ENCODE results near the gene TRRAP.

TRRAP gene

DNA sequence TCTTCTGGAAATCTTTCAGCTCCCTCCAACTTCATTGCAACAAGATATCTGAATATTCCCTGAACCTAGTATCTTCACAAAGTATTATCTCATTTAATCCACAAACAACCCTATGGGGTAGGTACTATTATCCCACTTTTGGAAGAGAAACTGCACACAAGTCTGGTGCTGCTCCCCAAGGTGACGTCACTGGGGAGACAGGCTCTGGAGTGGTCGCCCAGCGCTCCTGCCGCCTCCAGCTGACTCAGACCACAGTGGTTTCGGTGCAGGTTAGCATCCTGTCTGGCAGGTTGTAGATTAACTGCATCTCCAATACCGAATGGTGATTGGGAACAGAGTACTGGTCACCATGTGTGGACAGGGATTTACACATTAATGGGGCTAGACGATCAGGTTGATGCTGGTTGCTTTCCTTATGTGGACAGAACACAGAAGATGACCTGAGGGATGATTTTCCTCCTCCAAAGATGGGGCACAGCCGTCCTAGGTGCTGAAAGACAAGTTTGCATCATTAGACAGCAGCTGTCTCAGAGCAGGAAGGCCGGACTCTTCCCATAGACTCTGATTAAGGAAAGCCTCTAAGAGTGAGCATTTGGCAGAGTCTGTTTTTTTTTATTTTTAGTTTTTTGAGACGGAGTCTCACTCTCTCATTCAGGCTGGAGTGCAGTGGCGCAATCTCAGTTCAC lies 128.6 kb downstream of the TRRAP start:
- Mint-ChIP-seq H3K9me3 (no peaks in the 10 kb centered on the region), H3K27me3 (no peaks in the 10 kb centered on the region), H3K27ac (peak overlapping the region in 1 of 2 donors; percentile 36), H3K4me1 (peaks cover 17% of the 10 kb centered on the region), H3K4me3 (no peak overlapping the region)
- DNase-seq (no peak), ATAC-seq (no peak)

DNA sequence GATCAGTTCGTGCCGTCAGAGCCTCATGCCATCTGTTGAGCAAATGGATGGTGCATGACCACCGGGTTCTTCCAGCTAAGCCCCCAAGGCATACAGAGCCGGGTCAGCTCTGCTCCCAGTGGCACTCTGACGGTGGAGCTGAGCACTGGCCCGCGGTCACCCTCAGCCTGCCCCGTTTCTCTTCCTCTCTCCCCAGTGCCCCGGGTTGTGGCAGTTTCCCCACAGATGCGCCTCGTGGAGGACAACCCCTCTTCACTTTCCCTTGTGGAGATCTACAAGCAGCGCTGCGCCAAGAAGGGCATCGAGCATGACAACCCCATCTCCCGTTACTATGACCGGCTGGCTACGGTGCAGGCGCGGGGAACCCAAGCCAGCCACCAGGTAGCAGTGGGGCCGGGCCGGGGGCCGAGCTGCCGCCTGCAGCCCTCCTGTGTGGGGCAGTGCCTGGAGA lies 129.9 kb downstream of the TRRAP start:
- ATAC-seq = no peak
- Mint-ChIP-seq H3K27me3 (no peaks in the 10 kb centered on the region), H3K4me1 (peaks cover 4% of the 10 kb centered on the region), H3K9me3 (no peaks in the 10 kb centered on the region), H3K27ac (peak overlapping the region in 1 of 2 donors; percentile 92), H3K4me3 (no peak overlapping the region)
- DNase-seq = no peak

DNA sequence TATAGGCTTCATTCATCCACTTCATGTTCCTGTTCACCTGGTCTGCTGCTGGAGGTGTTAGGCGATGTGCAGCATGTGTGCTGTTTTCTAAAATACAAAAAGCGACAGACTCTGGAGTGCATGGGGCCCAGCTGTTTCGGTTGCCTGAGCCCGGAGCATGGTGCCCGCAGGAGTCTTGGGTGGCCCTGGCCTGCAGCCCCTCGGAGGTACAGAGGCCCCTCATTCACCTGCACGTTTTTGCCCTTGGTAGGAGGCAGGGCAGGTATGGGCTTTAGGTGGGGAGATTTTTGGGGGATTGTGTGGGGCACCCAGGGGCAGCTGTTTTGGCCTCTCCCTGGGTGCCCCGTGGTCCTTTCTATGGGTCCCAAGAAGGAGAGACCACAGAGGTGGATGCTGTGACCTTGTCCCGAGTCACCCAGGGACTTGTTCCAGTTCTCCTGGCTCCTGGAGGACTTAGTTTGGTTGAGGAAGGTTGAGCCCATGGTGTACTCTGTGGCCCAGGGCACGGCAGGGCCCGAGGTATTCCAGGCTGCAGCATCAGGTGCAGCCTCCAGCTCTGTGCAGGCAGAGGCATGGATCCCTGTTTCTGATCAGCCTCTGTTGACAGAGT lies 130.7 kb downstream of the TRRAP start:
- Mint-ChIP-seq H3K27ac (peak overlapping the region in 1 of 2 donors; percentile 86), H3K9me3 (no peaks in the 10 kb centered on the region), H3K27me3 (no peaks in the 10 kb centered on the region), H3K4me3 (no peak overlapping the region), H3K4me1 (no peaks in the 10 kb centered on the region)
- ATAC-seq (no peak), DNase-seq (no peak)

- peaks cover 6% of the 10 kb centered on the region for H3K4me1 Mint-ChIP-seq
- DNase-seq (no peak), ATAC-seq (no peak)
- no peaks in the 10 kb centered on the region for H3K27me3 Mint-ChIP-seq
- no peaks in the 10 kb centered on the region for H3K9me3 Mint-ChIP-seq
- no peak overlapping the region for H3K4me3 Mint-ChIP-seq
- peak overlapping the region in 1 of 2 donors; percentile 67 for H3K27ac Mint-ChIP-seq
Measured at GRCh38 chr7:99010281-99010680, 131.9 kb downstream of the TRRAP start.

DNA sequence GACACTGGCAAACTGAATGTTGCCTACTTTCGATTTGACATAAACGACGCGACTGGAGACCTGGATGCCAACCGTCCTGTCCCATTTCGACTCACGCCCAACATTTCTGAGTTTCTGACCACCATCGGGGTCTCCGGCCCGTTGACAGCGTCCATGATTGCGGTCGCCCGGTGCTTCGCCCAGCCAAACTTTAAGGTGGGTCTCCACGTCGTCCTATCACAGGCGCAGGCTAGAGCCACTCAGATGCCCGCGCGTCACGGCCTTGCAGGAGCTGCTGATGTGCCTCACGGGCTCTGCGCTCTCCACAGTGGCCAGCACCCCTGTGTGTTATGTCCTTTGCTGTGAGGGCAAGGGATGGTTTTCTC lies 133.0 kb downstream of the TRRAP start:
- ATAC-seq = no peak
- H3K4me1 Mint-ChIP-seq = peaks cover 6% of the 10 kb centered on the region
- H3K27ac Mint-ChIP-seq = peak overlapping the region in 1 of 2 donors; percentile 74
- no peak overlapping the region for H3K4me3 Mint-ChIP-seq
- DNase-seq = no peak
- H3K9me3 Mint-ChIP-seq = no peaks in the 10 kb centered on the region
- no peaks in the 10 kb centered on the region for H3K27me3 Mint-ChIP-seq

DNA sequence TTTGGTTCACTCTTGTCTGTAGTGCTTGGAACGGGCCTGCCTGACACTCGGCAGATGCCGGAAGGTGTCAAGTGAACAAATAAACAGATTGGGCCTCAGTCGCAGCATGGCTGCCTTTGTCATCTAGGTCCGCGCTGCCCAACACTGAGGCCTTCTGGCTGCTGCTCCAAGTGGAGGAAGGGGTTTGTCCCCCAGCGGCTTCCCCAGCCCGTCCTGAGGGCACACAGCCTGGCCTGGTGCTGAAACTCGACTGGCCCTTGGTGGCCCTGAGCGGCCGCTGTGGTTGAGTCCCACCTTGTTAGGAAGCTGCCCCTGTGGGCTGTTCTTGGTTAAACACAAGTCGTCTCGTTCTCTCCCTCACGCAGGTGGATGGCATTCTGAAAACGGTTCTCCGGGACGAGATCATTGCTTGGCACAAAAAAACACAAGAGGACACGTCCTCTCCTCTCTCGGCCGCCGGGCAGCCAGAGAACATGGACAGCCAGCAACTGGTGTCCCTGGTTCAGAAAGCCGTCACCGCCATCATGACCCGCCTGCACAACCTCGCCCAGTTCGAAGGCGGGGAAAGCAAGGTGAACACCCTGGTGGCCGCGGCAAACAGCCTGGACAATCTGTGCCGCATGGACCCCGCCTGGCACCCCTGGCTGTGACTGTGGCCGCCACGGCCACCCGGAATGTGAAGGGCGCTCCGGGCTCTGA lies 133.5 kb downstream of the TRRAP start:
- no peaks in the 10 kb centered on the region for H3K27me3 Mint-ChIP-seq
- H3K9me3 Mint-ChIP-seq = no peaks in the 10 kb centered on the region
- no peak overlapping the region for H3K4me3 Mint-ChIP-seq
- peaks cover 11% of the 10 kb centered on the region for H3K4me1 Mint-ChIP-seq
- ATAC-seq (no peak), DNase-seq (no peak)
- peak overlapping the region; percentile 74 to 82 for H3K27ac Mint-ChIP-seq

GRCh38 chr7:99012722-99013121 lies 134.4 kb downstream of the TRRAP start:
- Mint-ChIP-seq H3K27me3 (no peaks in the 10 kb centered on the region), H3K27ac (no peak overlapping the region), H3K4me3 (no peak overlapping the region), H3K4me1 (peaks cover 12% of the 10 kb centered on the region), H3K9me3 (no peaks in the 10 kb centered on the region)
- ATAC-seq = no peak
- DNase-seq = no peak

DNA sequence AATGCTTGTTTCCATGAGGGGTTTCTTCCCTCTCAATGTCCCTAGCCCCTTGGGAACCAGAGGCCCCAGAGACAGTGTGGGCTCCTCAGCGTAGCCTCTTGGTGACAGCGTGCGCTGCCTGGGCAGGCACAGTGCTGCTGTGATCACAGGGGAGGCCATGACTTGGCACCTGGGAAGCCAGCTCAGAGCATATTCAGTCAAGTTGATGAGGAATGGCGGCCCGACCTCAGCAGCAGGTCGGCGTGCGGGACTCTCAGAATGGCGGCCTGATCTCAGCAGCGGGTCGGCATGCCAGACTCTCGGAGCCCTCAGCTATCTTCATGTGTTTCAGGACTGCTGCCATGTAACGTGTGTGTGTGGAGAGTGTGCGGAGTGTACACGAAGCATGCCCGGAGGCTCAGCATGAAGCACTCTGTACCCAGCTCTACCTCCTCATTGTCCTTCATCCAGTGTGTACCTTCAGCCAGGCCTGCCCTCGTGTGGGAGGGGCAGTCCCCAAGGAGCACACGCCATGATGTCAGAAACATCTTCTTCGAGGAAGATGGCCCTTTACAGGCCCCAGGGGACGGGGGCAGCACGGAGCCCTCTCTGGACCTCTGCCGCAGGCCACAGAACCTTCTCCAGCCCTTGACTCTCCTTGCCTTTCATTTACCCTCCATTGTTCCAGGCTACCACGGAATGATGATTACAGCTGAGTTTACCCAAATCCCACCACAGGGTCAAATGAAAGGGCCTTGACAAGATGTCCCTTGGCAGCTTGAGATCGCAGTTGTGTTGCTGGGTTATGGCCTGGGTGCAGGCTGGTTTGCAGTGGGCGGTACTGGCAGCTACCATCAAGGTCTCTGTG lies 135.2 kb downstream of the TRRAP start:
- peak overlapping the region in 1 of 2 donors; percentile 19 for H3K27ac Mint-ChIP-seq
- H3K27me3 Mint-ChIP-seq = no peaks in the 10 kb centered on the region
- DNase-seq = no peak

DNA sequence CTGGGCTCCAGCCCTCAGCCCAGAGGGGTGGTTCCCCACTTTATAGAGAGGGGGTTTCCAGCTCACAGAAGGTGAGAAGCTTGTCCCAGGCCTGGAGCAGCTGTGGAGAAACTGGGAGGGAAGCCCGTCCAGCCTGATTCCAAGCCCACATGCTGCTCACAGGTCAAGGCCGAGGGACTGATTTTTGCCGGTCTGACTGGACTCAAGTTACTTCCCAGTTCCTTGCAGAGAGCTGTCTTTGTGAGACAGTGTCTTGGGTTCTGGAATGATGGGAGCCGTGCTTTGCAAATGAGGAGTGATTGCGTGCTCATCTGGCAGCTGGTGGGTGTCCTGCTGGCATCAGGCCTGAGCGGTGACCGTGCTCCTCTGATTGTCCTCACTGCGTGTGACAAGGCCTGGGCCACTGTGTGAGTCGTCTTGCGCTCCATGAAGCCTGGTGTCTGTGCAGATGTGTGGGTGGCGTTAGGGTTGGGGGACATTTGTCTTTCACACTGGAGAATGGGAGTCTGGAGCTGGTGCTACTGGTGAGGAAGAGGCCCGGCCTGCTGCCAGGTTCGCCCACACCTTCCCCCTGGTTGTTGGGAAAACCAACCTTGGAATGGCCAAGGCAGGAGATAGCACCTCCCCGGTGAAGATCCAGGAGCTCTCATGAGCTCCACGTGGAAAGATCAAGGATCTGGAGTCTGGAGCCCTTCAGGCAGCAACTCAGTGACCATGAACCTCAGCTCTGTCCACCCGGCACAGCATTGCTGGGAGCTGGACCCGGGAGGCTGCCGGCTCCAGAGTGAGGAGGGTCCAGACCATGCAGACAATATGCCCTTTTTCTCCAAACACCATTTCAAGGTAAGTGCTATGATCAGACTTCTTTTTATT lies 136.0 kb downstream of the TRRAP start:
- peak; percentile 49 for ATAC-seq
- no peak for DNase-seq
- H3K27ac Mint-ChIP-seq = peak overlapping the region in 1 of 2 donors; percentile 34

More for the DNA sequence above, 135.2 kb downstream of the TRRAP start:
- Mint-ChIP-seq H3K4me3 (no peak overlapping the region), H3K9me3 (no peaks in the 10 kb centered on the region), H3K4me1 (peaks cover 12% of the 10 kb centered on the region)
- ATAC-seq = no peak

DNA sequence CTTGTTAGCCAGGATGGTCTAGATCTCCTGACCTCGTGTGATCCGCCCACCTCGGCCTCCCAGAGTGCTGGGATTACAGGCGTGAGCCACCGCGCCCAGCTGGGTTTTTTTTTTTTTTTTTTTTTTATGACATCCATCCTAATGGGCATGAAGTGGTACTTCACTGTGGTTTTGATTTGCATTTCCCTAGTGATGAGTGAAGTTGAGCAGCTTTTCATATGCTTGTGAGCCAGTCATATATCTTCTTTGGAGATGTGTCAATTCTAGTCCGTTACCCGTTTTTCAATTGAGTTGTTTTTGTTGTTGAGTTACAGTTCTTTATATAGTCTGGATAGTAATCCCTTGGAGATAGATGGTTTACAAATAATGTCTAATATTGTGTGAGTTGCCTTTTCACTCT lies 137.9 kb downstream of the TRRAP start:
- ATAC-seq (no peak), DNase-seq (no peak)
- H3K4me1 Mint-ChIP-seq = peaks cover 12% of the 10 kb centered on the region
- no peak overlapping the region for H3K27ac Mint-ChIP-seq
- H3K27me3 Mint-ChIP-seq = no peaks in the 10 kb centered on the region
- no peaks in the 10 kb centered on the region for H3K9me3 Mint-ChIP-seq
- no peak overlapping the region for H3K4me3 Mint-ChIP-seq

More for the DNA sequence above, 136.0 kb downstream of the TRRAP start:
- Mint-ChIP-seq H3K4me3 (no peak overlapping the region), H3K9me3 (no peaks in the 10 kb centered on the region), H3K27me3 (no peaks in the 10 kb centered on the region), H3K4me1 (peaks cover 12% of the 10 kb centered on the region)

DNA sequence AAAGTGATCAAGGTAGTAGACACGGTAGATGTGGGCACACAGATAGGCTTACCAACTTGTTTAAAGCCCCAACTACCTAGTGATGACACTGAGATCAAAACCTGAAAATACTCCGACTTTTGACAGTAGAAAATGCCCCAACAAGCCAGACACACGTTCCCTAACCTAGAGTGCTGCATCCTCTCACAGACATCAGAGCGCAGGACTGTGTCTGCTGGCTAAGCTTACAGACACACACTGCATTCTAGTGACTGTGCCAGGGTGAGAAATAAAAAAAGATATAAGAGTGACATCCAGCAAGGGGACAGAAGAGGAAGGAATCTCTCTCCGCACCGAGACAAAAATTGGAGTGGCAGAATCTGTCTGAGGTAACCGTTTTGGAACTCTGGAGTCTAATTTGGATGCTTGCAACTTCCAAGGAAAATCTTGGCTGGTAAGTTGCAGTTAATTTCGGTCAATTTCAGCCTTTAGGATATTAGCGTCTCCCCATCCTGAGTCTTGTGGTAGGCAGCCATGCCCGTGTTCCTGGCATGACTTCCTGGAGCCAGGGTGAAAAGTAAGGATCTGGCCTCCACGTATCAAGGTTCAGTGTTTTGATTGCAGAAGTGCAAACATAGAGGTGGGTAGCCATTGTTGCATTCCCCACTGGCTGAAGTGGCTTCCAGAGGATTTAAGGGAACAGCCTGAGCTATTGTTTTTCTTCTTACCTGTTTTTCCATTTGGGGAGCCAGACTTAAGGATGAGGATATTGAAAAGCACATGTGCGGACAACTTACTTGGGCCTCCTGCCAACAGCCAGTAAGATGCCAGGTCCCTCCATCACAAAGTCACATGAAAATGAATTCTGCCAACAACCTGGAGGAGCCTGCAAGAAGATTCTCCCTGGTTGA lies 141.4 kb downstream of the TRRAP start:
- ATAC-seq (no peak), DNase-seq (no peak)
- Mint-ChIP-seq H3K27ac (peak overlapping the region in 1 of 2 donors; percentile 40), H3K9me3 (no peaks in the 10 kb centered on the region), H3K4me1 (peaks cover 8% of the 10 kb centered on the region), H3K4me3 (no peak overlapping the region), H3K27me3 (no peaks in the 10 kb centered on the region)

DNA sequence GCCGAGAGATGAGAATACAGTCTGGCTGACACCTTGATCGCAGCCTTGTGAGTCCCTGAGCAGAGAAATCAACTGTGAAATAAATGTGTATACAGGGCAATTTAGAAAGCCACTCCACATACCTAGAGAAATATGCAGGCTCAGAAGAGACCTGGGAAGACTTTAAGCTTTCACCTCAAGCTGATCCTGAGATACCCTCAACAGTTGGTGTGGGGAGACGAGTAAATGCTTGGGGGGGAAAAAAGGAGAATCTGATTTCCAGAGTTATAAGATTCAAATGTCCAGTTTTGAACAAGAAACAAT lies 142.0 kb downstream of the TRRAP start:
- no peak for DNase-seq
- H3K4me1 Mint-ChIP-seq = peaks cover 6% of the 10 kb centered on the region
- no peak overlapping the region for H3K27ac Mint-ChIP-seq
- ATAC-seq = no peak
- H3K27me3 Mint-ChIP-seq = no peaks in the 10 kb centered on the region
- no peak overlapping the region for H3K4me3 Mint-ChIP-seq
- H3K9me3 Mint-ChIP-seq = no peaks in the 10 kb centered on the region

- peaks cover 2% of the 10 kb centered on the region for H3K4me1 Mint-ChIP-seq
- no peak for DNase-seq
- H3K4me3 Mint-ChIP-seq = no peak overlapping the region
- no peaks in the 10 kb centered on the region for H3K9me3 Mint-ChIP-seq
- ATAC-seq = no peak
- H3K27me3 Mint-ChIP-seq = no peaks in the 10 kb centered on the region
- peak overlapping the region; percentile 64 to 74 for H3K27ac Mint-ChIP-seq
Measured at GRCh38 chr7:99021941-99022560, 143.7 kb downstream of the TRRAP start.

DNA sequence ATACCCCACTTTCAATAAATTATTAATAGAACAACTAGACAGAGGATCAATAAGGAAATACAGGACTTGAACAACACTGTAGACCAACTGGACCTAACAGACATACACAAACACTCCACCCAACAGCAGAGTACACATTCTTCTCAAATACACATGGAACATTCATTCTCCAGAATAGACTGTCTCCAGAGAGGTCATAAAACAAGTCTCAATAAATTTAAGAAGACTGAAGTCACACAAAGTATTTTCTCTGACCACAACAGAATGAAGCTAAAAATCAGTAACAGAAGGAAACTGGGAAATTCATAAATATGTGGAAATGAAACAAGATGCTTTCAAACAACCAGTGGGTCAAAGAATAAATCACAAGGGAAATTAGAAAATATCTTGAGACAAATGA lies 145.7 kb downstream of the TRRAP start:
- Mint-ChIP-seq H3K4me1 (peaks cover 12% of the 10 kb centered on the region), H3K9me3 (no peaks in the 10 kb centered on the region), H3K27me3 (no peaks in the 10 kb centered on the region), H3K4me3 (no peak overlapping the region), H3K27ac (no peak overlapping the region)
- no peak for DNase-seq
- ATAC-seq = no peak

Measured in stimulated activated naive CD8-positive, alpha-beta T cell treated with anti-CD3 and anti-CD28 coated beads, Interleukin-15, amount 100 ng/mL, for 72 hours (primary cell).